Measurements from ENCODE around the gene NELL1. TPM values are rescaled to one million over a fixed set of nuclear protein-coding genes. Genes with fewer than 3 reads are reported as not detected.

The NELL1 gene
- total and polyA plus RNA-seq, 8 donors: 0.24 to 1.8 (median 0.71) TPM; not detected in 2

- intact Hi-C loops (cut with DNase I): no loop called here
- H3K27me3 ChIP-seq: no peaks in the 10 kb centered on the region
- ATAC-seq (no peak), DNase-seq (no peak)
- H3K36me3 ChIP-seq: no peaks in the 10 kb centered on the region
- H3K9me3 ChIP-seq: no peaks in the 10 kb centered on the region
- no peaks in the 10 kb centered on the region for H3K4me1 ChIP-seq
- H3K27ac ChIP-seq: no peak overlapping the region
- no peak for TF ChIP-seq CTCF (IDR thresholded peaks at IDR 0.05)
- H3K4me3 ChIP-seq: no peak overlapping the region
Observed at GRCh38 chr11:20824773-20825172, 155.4 kb downstream of the NELL1 start.

- H3K4me3 ChIP-seq: no peak overlapping the region
- no peaks in the 10 kb centered on the region for H3K4me1 ChIP-seq
- intact Hi-C loops (cut with DNase I): no loop called here
- no peaks in the 10 kb centered on the region for H3K27me3 ChIP-seq
- no peak overlapping the region for H3K27ac ChIP-seq
- H3K36me3 ChIP-seq: no peaks in the 10 kb centered on the region
- ATAC-seq: no peak
- no peak for TF ChIP-seq CTCF (IDR thresholded peaks at IDR 0.05)
- DNase-seq: no peak
- H3K9me3 ChIP-seq: no peaks in the 10 kb centered on the region
Observed at GRCh38 chr11:20835561-20835960, 166.2 kb downstream of the NELL1 start.

GRCh38 chr11:20839231-20839630 lies 169.8 kb downstream of the NELL1 start:
- ATAC-seq (no peak), DNase-seq (no peak)
- no peaks in the 10 kb centered on the region for H3K27me3 ChIP-seq
- no peak for TF ChIP-seq CTCF (IDR thresholded peaks at IDR 0.05)
- intact Hi-C loops (cut with DNase I): no loop called here
- no peaks in the 10 kb centered on the region for H3K4me1 ChIP-seq
- no peaks in the 10 kb centered on the region for H3K36me3 ChIP-seq
- H3K4me3 ChIP-seq: no peak overlapping the region
- H3K27ac ChIP-seq: no peak overlapping the region
- H3K9me3 ChIP-seq: no peaks in the 10 kb centered on the region

GRCh38 chr11:20840341-20840740 lies 171.0 kb downstream of the NELL1 start:
- ATAC-seq (peak; percentile 48), DNase-seq (no peak)
- no peak for TF ChIP-seq CTCF (IDR thresholded peaks at IDR 0.05)
- no peaks in the 10 kb centered on the region for H3K27me3 ChIP-seq
- no peaks in the 10 kb centered on the region for H3K9me3 ChIP-seq
- H3K4me1 ChIP-seq: no peaks in the 10 kb centered on the region
- H3K36me3 ChIP-seq: no peaks in the 10 kb centered on the region
- no peak overlapping the region for H3K27ac ChIP-seq
- intact Hi-C loops (cut with DNase I): no loop called here
- H3K4me3 ChIP-seq: no peak overlapping the region

GRCh38 chr11:20844216-20844615 lies 174.8 kb downstream of the NELL1 start:
- TF ChIP-seq CTCF (IDR thresholded peaks at IDR 0.05): no peak
- Histone ChIP-seq H3K4me3 (no peak overlapping the region), H3K27me3 (no peaks in the 10 kb centered on the region), H3K36me3 (no peaks in the 10 kb centered on the region), H3K27ac (no peak overlapping the region), H3K9me3 (no peaks in the 10 kb centered on the region), H3K4me1 (no peaks in the 10 kb centered on the region)
- DNase-seq: no peak
- intact Hi-C loops (cut with DNase I): no loop called here
- no peak for ATAC-seq
